A673 (cell line): Measurements from ENCODE around the gene EEF1AKMT3. TPM values are rescaled to one million over a fixed set of nuclear protein-coding genes. Genes with fewer than 3 reads are reported as not detected.

Experiments used
- BruUV-seq: library from RNA; stranded (reverse); fragments of 400-500 nt; replicated peaks from 2 replicates; lab custom pipeline; 2021; lab: Mats Ljungman, UMichigan
- CTCF ChIA-PET: fragments of 300-600 bp; sonication (Branson Sonifier 250); formaldehyde crosslinking; loops from one replicate; lab custom pipeline; 2022; ENCODE audit warnings: antibody characterized with exemption; lab: Charles Lee
- POLR2A ChIA-PET: fragments of 300-600 bp; sonication (Branson Sonifier 250); formaldehyde crosslinking; loops from one replicate; lab custom pipeline; 2022; ENCODE audit warnings: antibody characterized with exemption; ENCODE audit not compliant: low non-redundant PET; lab: Charles Lee
- DNase-seq: peaks from one replicate; pipeline ENCODE4 v3.0.0-alpha.2; 2015; ENCODE audit warnings: low spot score
- H3K27ac ChIP-seq: fragments of 200-600 bp; sonication (generic); 2 replicates; pipeline ENCODE4 v1.5.1; 2016; ENCODE audit warnings: mixed run types, low read depth, mild to moderate bottlenecking, mixed read lengths, antibody characterized with exemption, low read length; ENCODE audit not compliant: poor library complexity, severe bottlenecking
- H3K27me3 ChIP-seq: fragments of 200-600 bp; sonication (generic); replicated peaks from 2 replicates; pipeline ENCODE4 v1.6.1; 2017; ENCODE audit warnings: mixed run types, low read depth, mild to moderate bottlenecking, mixed read lengths, antibody characterized with exemption, low read length; ENCODE audit not compliant: insufficient read depth, poor library complexity
- H3K36me3 ChIP-seq: fragments of 200-600 bp; sonication (generic); 2 replicates; pipeline ENCODE4 v1.6.1; 2016; ENCODE audit warnings: mixed run types, mild to moderate bottlenecking, mixed read lengths, antibody characterized with exemption, low read length; ENCODE audit not compliant: insufficient read depth, poor library complexity, severe bottlenecking
- H3K4me1 ChIP-seq: fragments of 200-600 bp; sonication (generic); 2 replicates; pipeline ENCODE4 v1.6.1; 2017; ENCODE audit warnings: mixed run types, mild to moderate bottlenecking, mixed read lengths, antibody characterized with exemption, low read length; ENCODE audit not compliant: insufficient read depth, poor library complexity, severe bottlenecking
- H3K4me3 ChIP-seq: fragments of 200-600 bp; sonication (generic); 2 replicates; pipeline ENCODE4 v1.5.1; 2016; ENCODE audit warnings: low read depth, mixed run types, mild to moderate bottlenecking, mixed read lengths, low read length; ENCODE audit not compliant: poor library complexity, severe bottlenecking
- H3K9me3 ChIP-seq: fragments of 200-600 bp; sonication (generic); 2 replicates; pipeline ENCODE4 v1.6.1; 2016; ENCODE audit warnings: mixed run types, low read depth, mild to moderate bottlenecking, mixed read lengths, antibody characterized with exemption, low read length; ENCODE audit not compliant: poor library complexity, severe bottlenecking
- EZH2 ChIP-seq: fragments of 200-600 bp; sonication (generic); IDR thresholded peaks from 2 replicates; pipeline ENCODE4 v1.6.1; 2017; ENCODE audit warnings: borderline replicate concordance, low read depth, mild to moderate bottlenecking, mixed read lengths, antibody characterized with exemption, low read length; ENCODE audit not compliant: poor library complexity, severe bottlenecking
- intact Hi-C: fragments of 100-400 bp; cut with micrococcal nuclease; formaldehyde crosslinking; loops from one replicate; pipeline ENCODE4 v1.10.0; 2022; ENCODE audit not compliant: unreplicated experiment
- total RNA-seq: library from RNA; stranded (reverse); gene quantifications from 2 replicates; pipeline ENCODE4 v1.2.3, GENCODE V29; 2021
- TF ChIP-seq, protein P1 (sequence below): fragments of 300-800, 200-600 bp; sonication (generic); conservative IDR thresholded peaks from 2 replicates; pipeline ENCODE4 v1.5.1; 2017; ENCODE audit warnings: low read depth, mild to moderate bottlenecking, antibody characterized with exemption, low read length, moderate library complexity, mixed read lengths

The EEF1AKMT3 gene
- total RNA-seq, 1 experiment from 2014 or later: 5.3 TPM

DNA sequence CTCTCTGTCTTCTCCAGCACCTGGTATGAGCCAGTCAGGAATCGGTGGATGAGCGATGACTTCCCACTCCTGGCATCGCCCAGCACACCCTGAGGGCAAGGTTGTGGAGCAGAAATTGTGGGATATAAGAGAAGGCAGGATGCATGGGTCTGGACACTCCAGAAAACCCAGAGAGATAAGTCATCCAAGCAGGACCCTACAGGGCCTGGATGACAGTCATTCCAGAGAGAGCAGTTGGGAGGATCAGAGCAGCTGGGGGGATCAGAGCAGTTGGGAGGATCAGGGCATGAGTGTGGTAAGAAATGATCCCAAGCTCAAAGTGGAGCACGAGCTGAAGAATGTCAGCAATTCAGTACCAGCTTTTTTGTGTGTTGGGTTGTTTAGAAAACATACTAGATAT, 37.8 kb upstream of the EEF1AKMT3 start:
- Histone ChIP-seq H3K27ac (no peak overlapping the region), H3K4me3 (no peak overlapping the region), H3K4me1 (peaks cover 22% of the 10 kb centered on the region), H3K36me3 (no peaks in the 10 kb centered on the region), H3K27me3 (peaks cover 18% of the 10 kb centered on the region), H3K9me3 (no peaks in the 10 kb centered on the region)
- POLR2A ChIA-PET: no interaction called here
- CTCF ChIA-PET: no interaction called here
- BruUV-seq: no TSS peak
- intact Hi-C loops: no loop called here
- no peak for TF ChIP-seq EZH2
- TF ChIP-seq, protein P1, sequence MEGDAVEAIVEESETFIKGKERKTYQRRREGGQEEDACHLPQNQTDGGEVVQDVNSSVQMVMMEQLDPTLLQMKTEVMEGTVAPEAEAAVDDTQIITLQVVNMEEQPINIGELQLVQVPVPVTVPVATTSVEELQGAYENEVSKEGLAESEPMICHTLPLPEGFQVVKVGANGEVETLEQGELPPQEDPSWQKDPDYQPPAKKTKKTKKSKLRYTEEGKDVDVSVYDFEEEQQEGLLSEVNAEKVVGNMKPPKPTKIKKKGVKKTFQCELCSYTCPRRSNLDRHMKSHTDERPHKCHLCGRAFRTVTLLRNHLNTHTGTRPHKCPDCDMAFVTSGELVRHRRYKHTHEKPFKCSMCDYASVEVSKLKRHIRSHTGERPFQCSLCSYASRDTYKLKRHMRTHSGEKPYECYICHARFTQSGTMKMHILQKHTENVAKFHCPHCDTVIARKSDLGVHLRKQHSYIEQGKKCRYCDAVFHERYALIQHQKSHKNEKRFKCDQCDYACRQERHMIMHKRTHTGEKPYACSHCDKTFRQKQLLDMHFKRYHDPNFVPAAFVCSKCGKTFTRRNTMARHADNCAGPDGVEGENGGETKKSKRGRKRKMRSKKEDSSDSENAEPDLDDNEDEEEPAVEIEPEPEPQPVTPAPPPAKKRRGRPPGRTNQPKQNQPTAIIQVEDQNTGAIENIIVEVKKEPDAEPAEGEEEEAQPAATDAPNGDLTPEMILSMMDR: no peak
- DNase-seq: no peak

DNA sequence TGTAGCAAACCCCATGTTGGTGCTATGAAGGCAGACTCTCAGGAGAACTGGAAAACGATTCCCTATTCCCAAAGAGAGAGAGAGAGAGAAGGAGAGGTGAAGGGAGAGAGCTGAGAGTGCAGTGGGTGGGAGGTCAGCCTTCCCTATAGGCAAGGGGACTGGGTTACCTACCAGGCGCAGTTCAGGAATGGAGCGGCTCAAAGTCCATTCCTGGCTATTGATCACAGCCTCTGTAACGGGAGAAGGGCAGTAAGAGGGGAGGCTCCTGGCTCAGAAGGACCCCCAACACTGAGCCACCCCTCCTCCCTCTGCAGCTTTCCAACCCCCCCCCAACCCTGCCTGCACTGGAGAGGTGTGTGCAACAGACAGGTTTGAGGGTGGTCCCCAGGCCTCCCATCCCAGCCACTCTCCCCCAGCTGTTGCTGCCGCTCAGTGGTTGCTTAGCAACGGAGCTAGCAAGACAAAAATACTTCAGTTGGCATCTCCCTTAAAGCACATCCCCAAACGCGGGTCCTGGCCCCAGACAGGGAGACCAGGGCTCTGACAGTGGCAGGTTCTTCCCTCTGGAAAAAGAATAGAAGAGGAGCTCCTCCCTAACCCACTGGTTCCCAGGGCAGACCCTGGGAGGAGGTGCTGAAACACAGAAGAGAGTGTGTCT, 37.1 kb upstream of the EEF1AKMT3 start:
- BruUV-seq: no TSS peak
- no peak for DNase-seq
- Histone ChIP-seq H3K4me1 (peaks cover 30% of the 10 kb centered on the region), H3K4me3 (no peak overlapping the region), H3K27ac (no peak overlapping the region), H3K27me3 (peaks cover 18% of the 10 kb centered on the region), H3K36me3 (no peaks in the 10 kb centered on the region), H3K9me3 (no peaks in the 10 kb centered on the region)
- intact Hi-C loops: no loop called here
- ChIA-PET POLR2A (no interaction called here), CTCF (interaction anchor here (1.0 to 2.3 kb wide), 2 partner anchors 9 to 152 kb away, joined by 3 to 17 read pairs; no protein-coding TSS in a partner anchor)
- TF ChIP-seq, protein P1: no peak
- no peak for TF ChIP-seq EZH2

DNA sequence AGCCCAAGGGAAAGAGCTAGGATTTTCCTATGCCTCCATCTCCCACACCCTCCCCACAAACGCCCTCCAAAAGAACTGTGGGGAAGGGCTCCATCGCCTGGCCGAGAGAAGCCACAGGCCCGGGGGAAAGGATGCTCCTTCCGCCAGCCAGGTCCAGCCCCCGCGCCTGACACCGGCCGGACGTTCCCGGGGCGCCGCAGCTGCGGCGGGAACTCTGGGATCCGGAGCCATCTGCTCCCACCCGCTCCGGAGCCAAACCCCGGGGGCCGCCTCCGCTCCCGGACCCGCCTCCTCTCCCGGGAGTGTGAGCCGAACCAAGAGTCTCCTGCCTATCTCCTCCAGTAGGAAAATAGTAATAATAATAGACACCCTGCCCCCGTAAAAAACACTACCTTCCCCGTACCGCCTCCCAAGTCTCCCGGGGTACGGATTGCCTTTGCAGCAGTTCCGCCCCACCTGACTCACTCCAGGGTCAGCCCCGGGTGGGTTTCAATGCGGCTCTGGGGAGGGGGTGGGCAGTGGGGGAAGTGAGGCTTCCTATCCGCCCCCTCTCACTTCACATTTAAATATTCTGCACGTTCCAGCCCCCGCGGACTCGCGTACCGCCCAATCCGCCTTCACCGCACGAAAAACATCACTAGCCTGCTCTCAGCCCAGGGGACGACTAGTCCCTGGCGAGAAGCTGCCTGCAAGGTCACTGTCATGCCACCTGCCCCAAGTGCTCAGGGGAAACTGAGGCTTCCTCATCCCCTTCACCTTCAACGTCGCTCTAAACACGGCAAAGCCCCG, 36.3 kb upstream of the EEF1AKMT3 start:
- no peaks in the 10 kb centered on the region for H3K36me3 ChIP-seq
- POLR2A ChIA-PET: no interaction called here
- H3K4me1 ChIP-seq: peaks cover 31% of the 10 kb centered on the region
- no TSS peak for BruUV-seq
- H3K4me3 ChIP-seq: peak overlapping the region; percentile 62
- H3K27me3 ChIP-seq: peaks cover 18% of the 10 kb centered on the region
- intact Hi-C loops: no loop called here
- no peak overlapping the region for H3K27ac ChIP-seq
- TF ChIP-seq EZH2: no peak
- TF ChIP-seq, protein P1: peak; percentile 44
- CTCF ChIA-PET: interaction anchor here (0.6 to 2.3 kb wide), 5 partner anchors 9 to 471 kb away, joined by 3 to 17 read pairs (median 3); no protein-coding TSS in a partner anchor
- DNase-seq: no peak
- no peaks in the 10 kb centered on the region for H3K9me3 ChIP-seq
